Ramos (cell line): ENCODE data around the gene CCND1.

ENCODE experiments used
- in situ Hi-C: fragments of 300-500 bp; cut with MboI; formaldehyde crosslinking; loops from one replicate; pipeline ENCODE4 v1.14.3; 2022; ENCODE audit warnings: low sequenced_read_pairs; ENCODE audit not compliant: unreplicated experiment

Gene CCND1

DNA sequence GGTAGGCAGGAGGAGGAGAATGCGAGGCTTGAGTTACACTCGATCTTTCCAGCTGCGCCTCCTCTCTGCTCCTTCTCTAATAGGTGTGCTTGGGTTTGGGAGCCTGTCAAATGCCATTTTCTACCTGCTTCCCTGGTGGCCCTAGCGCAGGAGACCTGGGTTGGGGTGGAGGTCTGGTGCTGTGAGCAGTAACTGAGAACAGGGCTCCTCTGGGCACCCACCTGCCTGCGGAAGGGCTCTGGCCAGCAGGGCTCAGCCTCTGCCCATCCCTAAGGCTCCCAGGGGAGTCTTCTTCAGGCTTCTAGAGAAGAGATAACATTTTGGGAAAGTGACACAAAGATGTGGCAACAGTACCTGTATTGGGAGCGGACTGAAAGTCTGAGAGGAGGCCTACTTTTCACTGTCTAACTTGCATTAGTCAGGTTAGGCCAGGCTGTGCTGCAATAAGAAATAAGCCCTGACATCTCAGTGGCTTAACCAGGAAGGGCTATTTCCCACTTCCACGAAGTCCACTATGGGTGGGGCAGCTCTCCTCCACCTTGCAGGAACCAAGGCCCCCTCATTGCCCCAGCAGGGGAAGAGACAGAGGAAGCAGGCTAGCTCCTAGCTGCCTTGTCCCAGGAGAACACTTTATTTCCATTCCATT lies 41.8 kb downstream of the CCND1 start:
- in situ Hi-C loops = loop anchor here (10.0 to 25.0 kb wide), 2 partner anchors 212 to 504 kb away; no protein-coding TSS in a partner anchor

DNA sequence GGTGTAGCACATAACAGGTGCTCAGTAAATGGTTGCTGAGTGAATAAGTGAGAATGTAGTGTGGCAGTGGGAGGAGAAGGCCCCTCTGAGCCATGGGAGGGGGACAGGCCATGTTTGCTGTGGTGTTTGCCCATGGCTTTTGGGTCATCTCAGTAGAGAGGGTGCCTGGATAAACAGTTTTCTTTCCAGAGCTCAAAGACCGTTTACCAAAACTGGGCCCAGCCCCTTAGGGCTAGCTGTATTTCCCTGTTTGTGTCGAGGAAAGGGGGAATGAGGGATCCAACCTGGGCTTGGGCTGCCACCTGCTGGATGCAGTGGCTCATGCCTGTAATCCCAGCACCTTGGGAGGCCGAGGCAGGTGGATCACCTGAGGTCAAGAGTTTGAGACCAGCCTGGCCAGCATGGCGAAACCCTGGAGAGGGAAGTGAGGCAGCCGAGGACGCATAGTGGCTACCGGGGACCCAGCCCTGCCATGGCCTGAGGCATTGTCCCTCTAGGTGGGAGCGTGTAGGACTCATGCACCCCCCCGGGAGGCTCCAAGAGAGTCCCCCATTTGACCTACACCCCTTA lies 42.9 kb downstream of the CCND1 start:
- in situ Hi-C loops = loop anchor here (10.0 to 25.0 kb wide), 2 partner anchors 211 to 503 kb away; no protein-coding TSS in a partner anchor

DNA sequence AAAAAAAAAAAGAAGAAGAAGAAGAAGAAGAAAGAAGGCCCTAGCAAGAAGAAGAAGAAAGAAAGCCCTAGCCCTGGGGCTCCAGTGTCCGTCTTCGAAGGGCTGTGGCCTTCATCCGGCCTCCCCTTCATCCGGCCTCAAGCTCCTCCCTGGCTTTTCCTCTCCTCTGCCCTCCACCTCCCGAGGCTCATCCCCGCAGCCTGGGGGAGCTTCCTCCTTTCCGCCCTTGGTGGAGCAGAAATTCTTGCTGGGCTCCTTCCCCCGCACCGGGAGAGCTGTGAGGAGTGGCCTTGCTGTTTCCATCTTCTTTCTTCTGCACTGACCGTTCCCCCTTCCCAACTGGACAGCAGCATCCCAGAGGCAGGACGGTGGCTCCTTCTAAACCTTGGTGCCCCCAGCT lies 43.7 kb downstream of the CCND1 start:
- in situ Hi-C loops = loop anchor here (10.0 to 25.0 kb wide), 2 partner anchors 210 to 503 kb away; no protein-coding TSS in a partner anchor

DNA sequence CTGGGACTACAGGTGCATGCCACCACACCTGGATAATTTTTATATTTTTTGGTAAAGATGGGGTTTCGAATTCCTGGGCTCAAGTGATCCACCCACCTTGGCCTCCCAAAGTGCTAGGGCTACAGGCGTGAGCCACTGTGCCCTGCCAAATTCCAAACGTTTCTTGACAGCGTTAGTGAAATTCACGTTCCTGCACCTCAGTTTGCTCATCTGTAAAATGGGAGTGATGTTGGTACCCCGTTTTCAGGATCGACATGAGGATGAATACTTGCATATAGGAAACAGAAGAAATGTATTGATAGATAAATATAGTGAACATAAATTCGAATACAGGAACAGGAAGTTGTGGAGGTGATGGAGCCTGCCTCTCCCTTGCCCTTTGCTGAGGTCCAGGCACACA lies 44.4 kb downstream of the CCND1 start:
- in situ Hi-C loops = loop anchor here (10.0 to 25.0 kb wide), 2 partner anchors 209 to 502 kb away; no protein-coding TSS in a partner anchor

DNA sequence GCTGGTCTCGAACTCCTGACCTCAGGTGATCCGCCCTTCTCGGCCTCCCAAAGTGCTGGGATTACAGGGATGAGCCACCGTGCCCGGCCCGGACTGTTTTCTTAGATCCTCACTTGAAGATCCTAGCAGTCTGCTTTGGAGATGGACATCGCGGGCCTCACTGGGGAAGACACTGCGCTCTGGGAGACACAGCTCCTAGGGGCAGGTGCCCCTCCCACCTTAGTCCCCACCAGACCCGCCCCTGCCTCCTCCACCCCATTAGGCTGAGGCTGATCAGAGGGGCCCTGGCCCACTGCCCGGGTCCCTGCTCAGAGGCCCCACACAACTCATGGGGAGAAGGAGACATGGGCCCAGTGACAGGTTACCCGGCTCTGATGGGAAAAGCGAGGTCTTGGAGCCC lies 45.5 kb downstream of the CCND1 start:
- in situ Hi-C loops = loop anchor here (10.0 to 25.0 kb wide), 2 partner anchors 208 to 501 kb away; no protein-coding TSS in a partner anchor

DNA sequence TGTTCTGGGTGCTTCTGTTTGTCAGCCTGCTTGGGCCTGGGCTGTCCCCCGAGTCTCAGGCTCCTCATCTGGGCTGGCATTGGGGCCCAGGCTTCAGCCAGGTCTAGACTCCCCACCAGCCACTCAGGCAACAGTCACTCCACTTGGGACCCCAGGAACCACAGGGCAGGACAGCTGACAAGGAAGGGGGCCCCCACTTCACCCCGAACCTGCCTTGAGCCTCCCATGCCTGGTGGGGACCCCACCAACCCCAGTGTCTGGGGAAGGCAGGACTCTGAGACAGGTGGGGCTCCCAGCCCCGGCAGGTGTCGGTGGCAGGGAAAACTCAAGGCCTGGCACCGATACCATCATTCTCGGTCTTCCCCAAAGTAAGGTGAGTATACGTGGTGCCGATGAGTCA lies 45.9 kb downstream of the CCND1 start:
- in situ Hi-C loops = loop anchor here (10.0 to 25.0 kb wide), 2 partner anchors 208 to 500 kb away; no protein-coding TSS in a partner anchor

DNA sequence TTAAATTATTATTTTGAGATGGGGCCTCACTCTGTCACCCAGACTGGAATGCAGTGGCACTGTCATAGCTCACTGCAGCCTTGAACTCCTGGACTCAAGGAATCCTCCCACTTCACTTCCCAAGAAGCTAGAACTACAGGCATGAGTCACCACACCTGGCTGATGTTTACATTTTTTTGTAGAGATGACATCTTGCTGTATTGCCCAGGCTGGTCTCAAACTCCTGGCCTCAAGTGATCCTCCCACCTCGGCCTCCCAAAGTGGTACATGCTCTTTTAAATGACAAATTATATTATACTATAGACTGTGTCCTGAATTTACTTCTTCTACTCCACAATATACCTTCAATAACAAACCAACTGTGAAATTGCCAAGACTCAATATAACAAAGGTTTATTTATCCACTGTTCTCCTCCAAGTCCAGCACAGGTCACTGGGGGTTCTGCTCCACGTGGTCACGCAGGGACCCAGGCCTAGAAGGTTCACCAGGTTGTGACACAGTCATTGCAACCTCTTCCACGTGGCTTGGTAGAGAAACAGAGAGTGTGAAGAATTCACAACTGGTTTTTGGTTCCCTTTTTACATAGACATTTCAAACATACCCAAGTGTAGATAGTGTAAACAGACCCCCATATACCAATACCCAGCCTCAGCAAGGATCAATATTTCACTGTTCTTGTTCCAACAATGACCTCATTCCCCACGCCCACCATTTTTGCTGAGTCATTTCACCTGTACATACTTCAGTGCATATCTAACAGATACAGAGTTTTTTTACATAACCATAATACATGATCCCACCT lies 47.2 kb downstream of the CCND1 start:
- in situ Hi-C loops = loop anchor here (10.0 to 25.0 kb wide), 2 partner anchors 207 to 499 kb away; no protein-coding TSS in a partner anchor

DNA sequence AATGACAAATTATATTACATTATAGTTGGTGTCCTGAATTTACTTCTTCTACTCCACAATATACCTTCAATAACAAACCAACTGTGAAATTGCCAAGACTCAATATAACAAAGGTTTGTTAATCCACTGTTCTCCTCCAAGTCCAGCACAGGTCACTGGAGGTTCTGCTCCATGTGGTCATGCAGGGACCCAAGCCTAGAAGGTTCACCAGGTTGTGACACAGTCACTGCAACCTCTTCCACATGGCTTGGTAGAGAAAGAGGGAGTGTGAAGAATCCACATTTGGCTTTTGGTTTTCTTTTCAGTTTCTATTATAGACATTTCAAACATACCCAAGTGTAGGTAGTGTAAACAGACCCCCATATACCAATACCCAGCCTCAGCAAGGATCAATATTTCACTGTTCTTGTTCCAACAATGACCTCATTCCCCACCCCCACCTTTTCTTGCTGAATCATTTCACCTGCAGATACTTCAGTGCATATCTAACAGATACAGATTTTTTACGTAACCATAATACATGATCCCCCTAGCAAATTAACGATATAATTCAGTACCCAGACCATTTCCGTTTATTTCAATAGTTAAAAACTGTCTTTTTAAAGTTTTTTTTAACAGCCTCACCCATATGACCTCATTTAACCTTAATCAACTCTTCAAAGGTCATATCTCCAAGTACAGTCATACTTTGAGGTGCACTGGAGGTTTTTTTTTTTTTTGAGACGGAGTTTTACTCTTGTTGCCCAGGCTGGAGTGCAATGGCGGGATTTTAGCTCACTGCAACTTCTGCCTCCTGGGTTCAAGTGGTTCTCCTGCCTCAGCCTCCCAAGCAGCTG lies 48.7 kb downstream of the CCND1 start:
- in situ Hi-C loops = loop anchor here (10.0 to 25.0 kb wide), 2 partner anchors 205 to 498 kb away; no protein-coding TSS in a partner anchor

DNA sequence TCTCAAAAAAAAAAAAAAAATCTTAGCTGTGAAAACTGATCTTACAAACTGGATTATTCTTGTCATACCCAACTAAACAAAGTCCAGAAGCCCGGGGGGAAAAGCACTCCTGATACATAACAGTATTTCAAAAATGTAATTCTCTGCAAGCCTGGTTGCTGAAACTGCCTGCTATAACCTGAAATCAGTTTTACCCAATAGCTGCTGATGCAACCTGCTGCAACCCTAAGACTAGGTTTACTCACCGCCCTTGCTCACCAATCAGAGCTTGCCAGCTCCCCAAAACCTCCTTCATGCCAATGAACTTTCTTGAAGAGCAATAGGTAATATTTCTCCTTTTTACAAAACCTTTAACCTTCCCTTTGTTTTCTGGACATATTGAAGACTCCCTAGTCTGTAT lies 50.5 kb downstream of the CCND1 start:
- in situ Hi-C loops = loop anchor here (25.0 kb wide), 1 partner anchor 496 kb away; no protein-coding TSS in a partner anchor

DNA sequence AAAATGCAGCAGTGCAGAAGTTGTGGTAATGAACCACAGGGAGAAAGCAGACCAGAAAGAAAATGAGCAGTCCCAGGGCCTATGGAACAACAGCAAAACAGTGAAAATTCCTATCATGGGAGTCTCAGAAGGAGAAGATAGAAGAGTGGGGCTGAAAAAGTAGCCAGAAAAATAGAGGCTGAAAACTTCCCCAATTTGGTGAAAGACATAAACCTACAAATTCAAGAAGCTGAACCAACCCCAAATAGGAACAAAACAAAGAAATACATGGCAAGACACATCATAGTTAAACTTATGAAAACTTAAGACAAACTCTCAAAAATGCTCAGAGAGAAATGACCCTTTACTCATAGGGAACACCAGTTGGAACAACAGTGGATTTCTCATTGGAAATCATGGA lies 51.5 kb downstream of the CCND1 start:
- in situ Hi-C loops = loop anchor here (25.0 kb wide), 1 partner anchor 495 kb away; no protein-coding TSS in a partner anchor

DNA sequence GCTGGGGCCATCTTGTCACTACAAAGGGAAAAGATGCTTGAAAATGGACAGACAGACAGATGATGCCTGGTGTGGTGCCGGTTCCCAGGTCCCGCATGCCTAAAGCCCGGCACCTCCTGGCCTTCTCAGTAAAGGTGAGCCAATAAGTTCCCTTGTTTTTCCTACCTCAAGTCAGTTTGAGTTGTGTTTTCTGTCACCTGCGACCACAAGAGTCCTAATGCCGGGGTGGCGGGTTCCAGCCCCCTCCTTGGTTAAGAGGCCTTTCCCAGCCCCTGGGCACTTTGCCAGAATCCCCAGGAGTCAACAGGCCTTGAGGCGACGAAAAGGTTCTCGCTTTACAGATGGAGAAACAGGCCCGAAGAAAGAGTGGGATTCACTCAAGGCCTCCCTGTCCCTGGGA lies 53.8 kb downstream of the CCND1 start:
- in situ Hi-C loops = loop anchor here (25.0 kb wide), 1 partner anchor 493 kb away; no protein-coding TSS in a partner anchor

DNA sequence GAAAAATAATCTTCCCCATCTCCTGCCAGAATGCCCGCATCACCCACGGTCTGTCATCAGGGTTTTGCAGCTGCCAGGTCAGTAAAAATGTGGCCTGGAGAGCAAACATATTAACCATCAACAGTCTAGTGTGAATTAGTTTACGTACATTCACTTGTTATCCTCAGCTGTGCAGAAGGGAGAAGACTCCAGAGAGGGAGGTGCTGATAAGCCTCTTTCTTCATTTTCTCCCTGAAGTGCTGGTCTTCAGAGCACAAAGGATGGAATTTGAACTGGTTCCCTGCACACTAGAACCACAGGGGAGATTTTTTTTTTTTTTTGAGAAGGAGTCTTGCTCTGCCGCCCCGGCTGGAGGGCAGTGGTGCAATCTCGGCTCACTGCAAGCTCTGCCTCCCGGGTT lies 54.6 kb downstream of the CCND1 start:
- in situ Hi-C loops = loop anchor here (25.0 kb wide), 1 partner anchor 492 kb away; no protein-coding TSS in a partner anchor

DNA sequence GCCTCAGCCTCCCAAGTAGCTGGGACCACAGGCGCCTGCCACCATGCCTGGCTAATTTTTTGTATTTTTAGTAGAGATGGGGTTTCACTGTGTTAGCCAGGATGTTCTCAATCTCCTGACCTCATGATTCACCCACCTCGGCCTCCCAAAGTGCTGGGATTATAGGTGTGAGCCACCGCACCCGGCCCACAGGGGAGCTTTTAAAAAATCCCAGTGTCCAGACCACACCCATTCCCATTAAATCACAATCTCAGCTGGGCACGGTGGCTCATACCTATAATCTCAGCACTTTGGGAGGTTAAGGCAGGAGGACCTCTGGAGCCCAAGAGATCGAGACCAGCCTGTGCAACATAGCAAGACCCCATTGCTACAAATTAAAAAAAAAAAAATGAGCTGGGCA lies 55.0 kb downstream of the CCND1 start:
- in situ Hi-C loops = loop anchor here (25.0 kb wide), 1 partner anchor 491 kb away; no protein-coding TSS in a partner anchor

DNA sequence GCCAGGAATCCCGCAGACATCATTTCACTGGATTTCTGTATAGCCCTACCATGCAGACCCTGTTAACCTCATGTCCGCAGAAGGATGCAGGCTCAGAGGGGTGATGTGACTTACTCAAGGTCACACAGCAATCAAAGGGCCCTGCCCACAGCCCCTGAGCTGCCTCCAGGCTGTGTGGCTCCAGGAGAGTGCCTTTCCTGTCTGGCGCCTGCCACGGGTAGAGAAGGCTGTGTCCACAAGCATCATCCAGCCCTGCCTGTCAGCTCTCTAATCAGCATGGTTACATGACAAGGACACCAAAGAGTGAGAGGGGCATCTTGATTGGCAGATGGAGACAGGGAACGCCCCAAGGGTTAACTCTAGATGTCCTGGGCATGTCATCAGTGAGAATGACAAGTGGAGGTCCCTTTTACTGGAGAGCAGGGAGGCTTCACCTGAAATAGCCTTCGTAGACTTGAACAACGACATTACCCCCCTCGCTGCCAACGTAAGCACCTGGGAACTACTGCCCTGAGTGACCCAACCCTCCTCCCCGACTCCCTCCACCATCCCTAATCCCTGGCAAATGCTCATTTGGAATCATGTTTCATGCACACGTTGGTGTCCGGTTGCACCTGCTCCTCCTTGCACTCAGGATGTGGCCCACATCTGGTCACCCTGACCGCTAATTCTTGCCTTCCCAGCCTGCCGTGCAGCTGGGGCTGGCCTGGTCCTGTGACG lies 56.0 kb downstream of the CCND1 start:
- in situ Hi-C loops = loop anchor here (25.0 kb wide), 1 partner anchor 490 kb away; no protein-coding TSS in a partner anchor

DNA sequence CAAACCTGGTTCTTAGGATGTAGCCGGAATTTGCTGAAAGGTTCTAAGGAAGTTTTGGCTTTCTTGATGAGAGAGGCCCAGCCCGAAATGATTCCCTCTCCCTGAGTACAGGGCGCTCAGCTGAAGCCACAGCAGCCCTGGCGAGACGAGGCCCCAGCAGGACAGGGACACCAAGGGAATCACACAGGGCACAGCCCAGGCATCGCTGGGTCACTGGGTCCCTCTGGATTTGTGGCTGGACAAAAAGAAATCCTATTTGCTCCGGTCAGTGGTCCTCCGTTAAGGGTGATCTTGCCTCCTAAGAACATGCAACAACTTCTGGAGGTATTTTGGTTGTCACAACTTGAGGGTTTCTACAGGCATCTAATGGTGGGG lies 56.5 kb downstream of the CCND1 start:
- in situ Hi-C loops = loop anchor here (25.0 kb wide), 1 partner anchor 490 kb away; no protein-coding TSS in a partner anchor

DNA sequence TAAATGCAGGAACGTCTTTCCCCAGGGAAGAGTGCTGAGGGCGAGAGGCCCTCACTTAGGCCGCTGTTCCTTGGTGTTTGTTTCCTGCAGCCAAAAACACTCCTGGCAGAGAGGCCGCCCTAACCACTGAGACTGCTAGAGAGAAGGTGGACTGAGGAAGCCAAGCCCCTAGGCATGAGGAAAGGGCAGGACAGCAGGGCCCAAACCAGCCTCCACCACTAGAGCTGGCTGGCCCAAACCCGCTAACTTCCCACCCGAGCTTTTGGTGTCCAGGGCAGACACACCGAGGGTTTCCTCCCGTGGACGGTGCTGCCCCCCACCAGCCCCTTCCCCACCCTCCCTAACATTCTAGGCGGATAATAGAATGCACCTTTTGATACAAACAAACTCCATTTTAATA lies 56.9 kb downstream of the CCND1 start:
- in situ Hi-C loops = loop anchor here (25.0 kb wide), 1 partner anchor 489 kb away; no protein-coding TSS in a partner anchor

DNA sequence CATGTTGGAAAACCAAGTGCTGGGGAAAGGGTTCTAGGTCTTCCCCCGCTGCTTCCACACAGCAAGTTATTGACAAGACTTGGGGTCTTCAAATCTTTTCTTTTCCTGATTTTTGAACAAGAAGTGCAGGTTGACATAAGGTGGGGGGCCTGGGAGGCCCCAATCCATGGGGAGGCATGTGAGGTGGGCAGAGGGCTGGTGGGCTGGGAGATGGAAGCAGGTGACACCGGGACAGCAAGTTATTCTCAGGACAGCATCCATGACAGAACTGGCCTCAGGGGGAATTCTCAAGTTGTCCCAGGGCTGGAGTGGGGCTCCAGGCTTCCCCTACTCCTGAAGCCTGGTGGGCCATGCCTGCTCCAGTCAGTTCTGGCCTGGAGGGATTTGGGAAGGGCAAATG lies 57.4 kb downstream of the CCND1 start:
- in situ Hi-C loops = loop anchor here (25.0 kb wide), 1 partner anchor 489 kb away; no protein-coding TSS in a partner anchor

DNA sequence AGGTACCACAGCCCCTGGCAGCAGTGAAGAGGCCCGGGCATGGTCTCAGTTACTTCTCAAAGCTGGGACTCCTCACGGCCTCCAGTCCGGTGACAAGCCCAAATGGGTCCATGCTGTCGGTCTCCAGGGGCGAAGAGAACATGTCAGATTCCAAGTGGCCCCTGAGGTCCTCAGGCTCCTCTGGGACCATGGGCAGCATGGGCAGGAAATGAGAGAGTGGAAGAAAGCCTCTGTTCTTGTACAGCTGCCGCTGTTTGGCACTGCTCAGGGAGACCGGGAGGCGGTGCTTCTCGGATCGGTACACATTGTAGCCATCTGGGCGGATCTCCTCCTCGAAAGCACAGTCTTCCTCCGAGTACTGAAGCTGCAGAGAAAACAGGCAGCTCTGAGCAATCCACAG lies 58.3 kb downstream of the CCND1 start:
- in situ Hi-C loops = loop anchor here (25.0 kb wide), 1 partner anchor 488 kb away; no protein-coding TSS in a partner anchor
